GM11168 (cell line): ENCODE measurements around the gene OPN1SW.

Experiments used
- in situ Hi-C: fragments of 300-500 bp; cut with MboI; formaldehyde crosslinking; loops from one replicate; pipeline ENCODE4 v1.12.0; 2022; ENCODE audit warnings: low sequenced_read_pairs; ENCODE audit not compliant: unreplicated experiment

The OPN1SW gene

DNA sequence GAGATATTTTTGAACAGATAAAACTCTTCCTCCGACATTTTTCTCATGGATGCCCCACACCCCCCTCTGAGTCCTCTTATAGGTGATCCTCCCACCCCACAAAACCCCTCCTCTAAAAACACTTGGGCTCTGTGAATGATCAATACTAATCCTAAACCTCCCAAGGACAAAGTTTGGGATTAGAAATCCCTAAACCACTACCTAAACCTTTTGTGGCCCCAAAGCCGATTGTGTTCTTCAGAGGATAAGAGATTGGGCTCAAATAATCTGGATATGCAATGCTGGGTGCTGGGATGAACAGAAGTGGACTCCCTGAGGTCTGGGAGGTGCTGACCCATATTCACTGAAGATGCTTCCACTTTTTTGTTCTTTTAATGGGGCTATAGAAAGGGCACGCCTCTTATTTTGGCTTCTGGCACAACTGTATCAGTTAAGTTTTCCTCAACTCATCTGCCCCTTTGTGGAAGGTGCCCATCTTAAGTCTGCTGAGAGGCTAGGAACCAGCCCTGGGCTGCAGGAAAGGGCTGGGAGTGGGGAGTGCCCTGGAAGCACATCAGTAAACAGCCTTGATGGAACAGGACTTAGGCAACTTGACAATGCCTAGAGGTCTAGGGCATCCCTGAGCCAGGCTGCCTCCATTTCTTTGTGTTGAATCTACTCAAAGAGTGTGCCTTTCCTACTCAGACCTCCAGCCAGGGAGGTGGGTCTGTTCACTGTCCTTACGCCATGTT lies at the start of gene OPN1SW:
TSS of gene OPN1SW (minus strand) at position 51 of the 731 bp plus-strand sequence. CDS start at position 38, 13 bp downstream.
- in situ Hi-C loops, result no loop called here

DNA sequence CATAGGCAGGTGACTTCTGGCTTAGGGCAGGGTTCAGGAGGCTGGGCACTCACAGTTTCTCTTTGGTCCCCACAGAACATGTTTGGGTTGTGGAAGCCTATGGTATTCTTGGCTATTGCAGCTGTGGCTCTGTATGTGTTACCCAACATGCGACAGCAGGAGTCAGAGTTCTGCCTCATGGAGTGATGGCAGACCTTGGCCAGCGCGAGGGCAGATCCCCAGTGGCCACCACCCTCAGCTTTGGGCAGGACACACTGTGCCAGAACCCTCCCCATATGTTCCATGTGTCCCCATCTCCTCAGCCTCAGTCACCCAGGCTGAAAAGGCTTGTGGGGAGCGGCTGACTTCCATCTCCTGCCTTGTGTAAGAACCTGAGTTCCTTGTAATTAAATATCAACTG lies 46.1 kb upstream of the OPN1SW start:
- in situ Hi-C loops, result no loop called here

DNA sequence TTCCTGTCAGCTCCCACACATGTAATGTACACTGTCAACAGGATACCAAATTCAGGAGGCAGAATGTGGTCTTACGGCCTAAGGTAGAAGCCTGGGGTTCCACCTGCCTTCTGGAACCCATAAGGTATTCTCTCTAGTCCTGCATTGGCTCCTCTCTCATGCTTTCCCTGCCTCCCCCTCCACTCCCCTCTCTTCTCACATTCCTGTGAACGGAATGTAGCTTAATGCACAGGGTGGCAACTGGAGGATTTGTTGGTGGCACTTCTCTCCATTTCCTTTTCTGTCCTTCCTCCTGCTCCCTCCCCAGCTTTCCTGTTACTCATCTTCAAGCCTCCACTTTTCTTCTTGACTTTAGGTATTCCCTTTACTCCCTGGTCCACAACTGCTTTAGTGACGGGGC lies 43.1 kb upstream of the OPN1SW start:
- in situ Hi-C loops, result no loop called here

DNA sequence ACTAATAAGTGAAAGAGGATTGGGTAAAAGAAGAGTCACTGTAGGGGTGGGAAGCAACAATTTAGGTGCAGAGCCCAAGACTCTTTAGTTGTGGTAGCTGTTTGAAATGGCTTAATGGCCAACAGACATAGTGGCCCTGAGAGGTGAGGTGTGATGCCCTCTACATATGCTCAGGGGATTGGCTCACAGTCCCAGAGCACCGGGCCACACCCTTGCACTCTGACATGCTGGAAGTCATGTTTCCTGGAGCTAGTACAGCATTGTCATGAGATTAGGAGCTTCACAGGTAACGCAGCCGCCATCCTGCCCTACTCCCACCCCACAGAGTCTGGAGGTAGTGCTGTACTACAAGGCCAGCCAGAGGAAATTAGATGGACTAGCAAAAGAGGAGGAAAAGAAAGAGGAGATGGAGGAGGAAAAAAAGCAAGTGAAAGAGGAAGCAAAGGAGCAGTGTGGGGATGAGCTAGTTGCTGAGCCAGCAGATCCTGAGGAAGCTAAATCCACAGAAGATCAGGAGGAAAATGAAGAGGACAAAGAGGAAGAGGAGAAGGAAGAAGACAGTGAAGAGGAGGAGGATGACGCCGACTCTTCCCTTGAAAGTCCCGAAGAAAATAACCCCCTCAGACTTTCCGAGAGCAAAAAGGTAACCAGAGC lies 39.8 kb upstream of the OPN1SW start:
- in situ Hi-C loops, result no loop called here

DNA sequence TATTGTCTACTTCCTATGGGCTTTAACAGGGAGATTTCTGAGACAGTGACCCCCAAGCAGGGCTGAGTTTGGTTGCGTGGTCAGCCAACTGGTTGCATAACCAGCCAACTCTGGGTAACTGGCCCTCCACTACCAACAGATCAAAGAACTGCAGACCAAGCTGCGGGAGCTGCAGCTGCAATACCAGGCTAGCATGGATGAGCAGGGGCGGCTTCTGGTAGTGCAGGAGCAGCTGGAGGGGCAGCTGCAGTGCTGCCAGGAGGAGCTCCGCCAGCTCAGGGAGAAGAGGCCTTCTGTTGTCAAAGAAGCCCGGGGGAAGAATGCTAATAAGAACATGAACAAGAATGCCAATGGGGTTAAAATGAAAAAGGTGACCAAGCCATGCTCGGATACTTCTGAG lies 38.9 kb upstream of the OPN1SW start:
- in situ Hi-C loops, result no loop called here

GRCh38 chr7:128812514-128813168 lies 37.0 kb upstream of the OPN1SW start:
- in situ Hi-C loops, result no loop called here

GRCh38 chr7:128811631-128812430 lies 36.2 kb upstream of the OPN1SW start:
- in situ Hi-C loops, result no loop called here

DNA sequence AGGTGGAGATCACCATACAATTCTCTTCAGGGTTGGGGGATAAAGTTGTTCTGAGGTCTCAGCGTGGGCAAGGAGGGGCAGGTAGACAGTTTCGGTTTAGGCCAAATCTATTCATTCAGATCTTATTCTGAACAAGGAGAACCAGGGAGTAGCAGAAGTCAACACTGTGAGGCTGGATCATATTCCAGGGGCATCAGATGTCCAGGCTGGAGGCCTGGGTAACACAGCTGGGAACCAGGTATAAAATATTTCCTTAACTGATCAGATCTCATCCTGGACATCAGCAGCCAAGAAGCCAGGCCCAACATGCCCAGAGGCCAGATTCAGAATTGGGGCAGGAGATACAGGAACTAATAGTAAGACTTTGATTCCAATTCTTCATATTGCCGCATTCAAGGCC lies 35.4 kb upstream of the OPN1SW start:
- in situ Hi-C loops, result no loop called here

DNA sequence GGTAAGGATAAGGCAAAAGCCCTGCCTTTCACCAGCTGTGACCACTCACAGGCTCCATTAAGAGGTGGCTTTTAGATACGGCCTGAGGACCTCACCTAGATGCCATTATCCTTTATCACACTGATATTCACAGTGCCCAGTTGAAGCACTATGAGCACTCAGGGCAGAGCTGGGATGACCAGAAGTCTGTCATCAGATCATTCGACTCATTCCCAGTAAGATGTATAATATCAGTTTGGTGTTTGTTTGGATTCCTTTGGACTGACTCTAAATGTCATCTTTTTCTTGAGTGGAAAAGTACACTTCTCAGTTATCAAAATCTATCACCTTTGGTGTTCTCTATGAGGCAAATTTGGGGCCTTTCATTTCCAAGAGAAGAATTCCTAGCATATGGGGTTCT lies 34.9 kb upstream of the OPN1SW start:
- in situ Hi-C loops, result no loop called here

GRCh38 chr7:128809363-128809762 lies 33.8 kb upstream of the OPN1SW start:
- in situ Hi-C loops, result no loop called here

DNA sequence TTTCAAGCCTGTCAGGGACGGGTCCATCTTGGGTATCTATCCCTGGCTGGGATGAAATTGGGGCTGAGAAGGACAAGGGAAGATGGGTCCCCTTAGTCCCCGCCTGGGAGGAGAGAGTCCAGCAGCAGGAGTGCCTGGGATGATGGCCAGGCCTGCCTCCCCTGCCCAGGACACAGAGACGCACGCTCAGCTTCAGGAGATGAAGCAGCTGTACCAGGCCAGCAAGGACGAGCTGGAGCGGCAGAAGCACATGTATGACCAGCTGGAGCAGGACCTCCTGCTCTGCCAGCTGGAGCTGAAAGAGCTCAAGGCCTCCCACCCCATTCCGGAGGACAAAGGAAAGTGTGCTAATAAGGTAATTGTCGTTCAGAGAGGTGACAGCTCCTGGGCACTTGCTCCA lies 31.6 kb upstream of the OPN1SW start:
- in situ Hi-C loops, result no loop called here

DNA sequence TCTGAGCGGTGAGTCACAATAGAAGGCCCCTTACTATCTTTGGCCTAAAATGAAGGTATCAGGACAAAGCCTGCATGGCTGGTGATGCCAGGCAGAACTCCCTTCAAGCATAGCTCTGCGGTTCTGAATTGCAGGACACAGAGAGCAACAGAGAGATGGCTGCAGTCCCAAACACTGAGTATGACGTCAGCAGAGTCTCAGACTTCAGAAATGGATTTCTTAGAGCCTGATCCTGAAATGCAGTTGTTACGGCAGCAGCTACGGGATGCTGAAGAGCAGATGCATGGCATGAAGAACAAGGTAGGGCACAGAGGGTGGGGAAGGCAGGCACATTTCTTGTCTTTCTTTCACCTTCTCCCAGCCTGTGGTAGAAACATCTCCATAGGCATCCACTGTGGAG lies 29.6 kb upstream of the OPN1SW start:
- in situ Hi-C loops, result no loop called here

- in situ Hi-C loops, result no loop called here
Measured at GRCh38 chr7:128804484-128804883, 28.9 kb upstream of the OPN1SW start.

DNA sequence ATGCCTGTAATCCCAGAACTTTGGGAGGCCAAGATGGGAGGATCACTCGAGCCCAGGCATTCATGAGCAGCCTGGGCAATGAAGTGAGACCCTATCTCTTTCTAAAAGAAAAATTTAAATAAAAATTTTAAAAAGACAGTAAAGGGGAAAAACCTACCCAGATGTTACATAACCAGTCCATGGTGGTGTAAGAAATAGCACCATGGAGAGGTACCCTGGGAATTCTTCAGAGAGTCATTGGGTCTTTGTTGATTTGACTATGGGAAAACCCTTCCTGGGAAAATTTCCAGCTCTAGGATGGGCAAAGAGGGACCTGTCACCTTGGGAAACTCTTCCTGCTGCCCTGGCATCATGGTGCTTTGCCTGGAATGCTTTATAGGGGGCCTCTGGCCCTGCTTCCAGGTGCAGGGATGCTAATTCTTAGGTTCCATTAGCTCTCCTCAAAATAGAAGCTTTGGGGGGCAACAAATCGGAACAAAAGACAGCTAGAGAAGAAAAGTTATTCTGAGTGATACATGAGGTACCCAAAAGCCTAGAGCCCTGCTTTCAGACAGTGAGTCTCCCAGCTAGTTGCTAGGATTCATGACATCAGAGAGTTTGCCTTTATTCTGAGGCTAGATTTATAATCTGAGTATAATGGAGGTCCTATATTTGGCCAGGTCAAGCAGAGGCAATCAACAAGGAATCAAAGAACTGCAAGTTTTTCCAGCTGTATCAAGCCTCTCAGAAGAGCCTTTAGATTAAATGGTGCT lies 26.2 kb upstream of the OPN1SW start:
- in situ Hi-C loops, result no loop called here

DNA sequence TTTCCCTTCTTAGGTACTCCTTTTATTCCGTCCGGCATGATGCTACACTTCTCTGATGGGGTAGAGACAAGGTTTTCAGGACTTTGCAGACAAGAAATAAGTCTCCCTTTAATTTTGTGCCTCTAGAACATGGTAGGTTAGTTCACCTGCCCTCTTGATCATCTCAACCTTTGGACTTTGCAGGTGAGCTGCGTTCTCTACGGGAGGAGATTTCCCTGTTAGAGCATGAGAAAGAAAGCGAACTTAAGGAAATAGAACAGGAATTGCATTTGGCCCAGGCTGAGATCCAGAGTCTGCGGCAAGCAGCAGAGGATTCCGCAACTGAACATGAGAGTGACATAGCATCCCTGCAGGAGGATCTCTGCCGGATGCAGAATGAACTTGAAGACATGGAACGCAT lies 25.4 kb upstream of the OPN1SW start:
- in situ Hi-C loops, result no loop called here

DNA sequence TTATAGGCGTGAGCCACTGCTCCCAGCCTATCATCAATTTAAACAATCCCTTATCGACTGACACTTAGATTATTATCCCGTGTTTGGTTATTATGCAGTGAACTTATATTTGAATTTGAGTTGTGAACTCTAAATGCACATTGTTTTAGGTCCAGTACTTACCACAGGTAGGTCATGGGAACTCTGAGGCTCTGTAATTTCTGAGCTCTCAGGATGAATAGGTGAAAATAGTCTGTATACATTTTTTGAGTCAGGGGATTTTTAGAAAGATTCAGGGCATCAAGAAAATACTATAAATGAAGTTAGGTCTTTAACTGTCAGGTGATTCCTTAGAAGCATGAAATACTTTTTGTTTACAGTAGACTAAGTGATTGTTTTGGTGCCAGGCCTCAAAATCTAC lies 25.0 kb upstream of the OPN1SW start:
- in situ Hi-C loops, result no loop called here

DNA sequence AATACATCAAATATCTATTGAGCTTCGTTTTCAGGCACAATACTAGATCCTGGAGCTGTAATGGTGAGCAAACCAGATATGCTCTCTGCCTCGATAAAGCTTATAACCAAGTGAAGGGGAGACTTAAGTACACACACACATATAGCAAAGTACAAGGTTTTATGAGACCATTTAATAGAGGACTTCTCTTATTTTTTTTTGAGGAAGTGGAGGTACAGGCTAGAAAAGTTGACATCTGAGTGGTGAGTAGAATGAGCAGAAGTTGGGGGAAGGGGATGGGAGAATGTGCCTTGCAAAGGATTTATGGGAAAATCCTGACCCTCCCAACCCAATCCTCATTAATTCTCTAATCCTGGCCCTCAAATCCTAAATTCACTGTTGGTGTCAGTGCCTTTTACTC lies 23.9 kb upstream of the OPN1SW start:
- in situ Hi-C loops, result no loop called here

DNA sequence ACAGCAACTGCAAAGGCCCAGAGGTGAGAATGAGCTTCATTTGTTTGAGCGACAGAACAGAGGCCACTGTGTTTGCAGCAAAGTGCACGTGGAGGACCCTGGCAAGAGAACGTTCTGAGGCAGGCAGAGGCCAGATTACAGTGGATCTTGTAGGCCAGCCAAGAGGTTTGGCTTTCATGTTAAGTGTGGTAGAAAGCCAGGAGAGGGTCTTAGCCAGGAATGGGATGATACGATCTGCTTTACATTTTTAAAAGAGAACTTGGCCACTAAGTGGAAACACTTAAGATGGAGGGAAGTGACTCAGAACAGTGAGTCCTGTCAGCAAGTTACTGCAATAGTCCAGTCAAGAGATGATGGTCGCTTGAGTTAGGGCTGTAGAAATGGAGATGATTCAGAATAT lies 20.7 kb upstream of the OPN1SW start:
- in situ Hi-C loops, result no loop called here

- in situ Hi-C loops, result no loop called here
Measured at GRCh38 chr7:128795129-128795528, 19.5 kb upstream of the OPN1SW start.

DNA sequence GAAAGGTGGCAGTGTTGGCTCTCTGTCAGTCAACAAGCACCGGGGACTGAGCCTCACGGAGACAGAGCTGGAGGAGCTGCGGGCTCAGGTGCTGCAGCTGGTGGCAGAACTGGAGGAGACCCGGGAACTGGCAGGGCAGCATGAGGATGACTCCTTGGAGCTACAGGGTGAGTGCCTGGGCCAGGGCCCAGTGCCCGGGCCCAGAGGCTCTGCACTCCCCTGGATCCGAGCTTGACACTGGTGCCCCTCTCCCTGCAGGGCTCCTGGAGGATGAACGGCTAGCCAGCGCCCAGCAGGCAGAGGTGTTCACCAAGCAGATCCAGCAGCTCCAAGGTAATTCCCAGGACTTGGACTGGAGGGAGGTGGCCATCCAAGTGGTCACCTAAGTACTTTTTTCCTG lies 18.8 kb upstream of the OPN1SW start:
- in situ Hi-C loops, result no loop called here
